ENCODE results near the gene MAPKAP1. TPM values are rescaled to one million over a fixed set of nuclear protein-coding genes. Genes with fewer than 3 reads are reported as not detected.

Gene MAPKAP1
- total and polyA plus RNA-seq, 9 of the 15 experiments (the other 6 are each of a cell fraction or from before 2014, with no cell fraction given), result 2.6 to 82.1 (median 61.1) TPM

DNA sequence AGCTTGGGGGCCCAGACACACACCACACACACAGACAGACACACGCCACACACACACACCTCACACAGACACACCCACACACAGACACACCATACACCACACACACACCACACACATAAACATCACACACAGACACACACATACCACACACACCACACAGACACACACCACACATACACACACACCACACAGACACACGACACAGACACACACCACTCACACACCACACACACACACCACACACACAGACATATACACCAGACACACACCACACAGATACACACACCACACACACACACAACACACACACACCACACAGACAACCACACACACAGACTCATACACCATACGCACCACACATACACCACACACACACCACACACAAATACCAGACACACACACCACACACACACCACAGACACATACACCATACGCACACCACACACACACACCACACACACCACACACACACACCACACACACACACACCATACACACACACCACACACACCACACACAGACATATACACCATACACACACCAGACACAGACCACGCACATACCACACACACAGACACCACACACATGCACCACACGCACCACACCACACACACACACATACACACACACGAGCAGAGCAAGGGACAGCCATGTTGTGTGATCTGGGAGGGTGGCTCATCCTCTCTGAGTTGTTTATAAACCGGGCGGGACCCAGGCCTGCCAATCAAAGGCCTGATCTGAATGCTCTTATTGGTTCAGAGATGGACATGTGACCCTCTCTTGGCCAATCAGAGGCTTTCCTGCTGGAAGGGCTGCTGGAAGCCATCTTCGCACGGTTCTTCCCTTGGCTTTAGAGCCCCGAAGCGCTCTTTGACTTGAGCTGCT is 297.1 kb downstream of the MAPKAP1 start (continued):
- no peak for TF ChIP-seq THRA (IDR thresholded peaks at IDR 0.05)
- TF ChIP-seq GATA2 (CRISPR knock-in tag; IDR thresholded peaks at IDR 0.05), result no peak; the same call in 1 of the 2 replicates
- peak; percentile 19; the same call in 1 of the 2 replicates for TF ChIP-seq NR2C1 (IDR thresholded peaks at IDR 0.05)
- TF ChIP-seq NR2C1 (tag; IDR thresholded peaks at IDR 0.05), result 0 out of 2 replicates have a peak, but pooled peaks have one; percentile 13
- no peak for TF ChIP-seq RFX1 (IDR thresholded peaks at IDR 0.05)
- TF ChIP-seq, protein P1, sequence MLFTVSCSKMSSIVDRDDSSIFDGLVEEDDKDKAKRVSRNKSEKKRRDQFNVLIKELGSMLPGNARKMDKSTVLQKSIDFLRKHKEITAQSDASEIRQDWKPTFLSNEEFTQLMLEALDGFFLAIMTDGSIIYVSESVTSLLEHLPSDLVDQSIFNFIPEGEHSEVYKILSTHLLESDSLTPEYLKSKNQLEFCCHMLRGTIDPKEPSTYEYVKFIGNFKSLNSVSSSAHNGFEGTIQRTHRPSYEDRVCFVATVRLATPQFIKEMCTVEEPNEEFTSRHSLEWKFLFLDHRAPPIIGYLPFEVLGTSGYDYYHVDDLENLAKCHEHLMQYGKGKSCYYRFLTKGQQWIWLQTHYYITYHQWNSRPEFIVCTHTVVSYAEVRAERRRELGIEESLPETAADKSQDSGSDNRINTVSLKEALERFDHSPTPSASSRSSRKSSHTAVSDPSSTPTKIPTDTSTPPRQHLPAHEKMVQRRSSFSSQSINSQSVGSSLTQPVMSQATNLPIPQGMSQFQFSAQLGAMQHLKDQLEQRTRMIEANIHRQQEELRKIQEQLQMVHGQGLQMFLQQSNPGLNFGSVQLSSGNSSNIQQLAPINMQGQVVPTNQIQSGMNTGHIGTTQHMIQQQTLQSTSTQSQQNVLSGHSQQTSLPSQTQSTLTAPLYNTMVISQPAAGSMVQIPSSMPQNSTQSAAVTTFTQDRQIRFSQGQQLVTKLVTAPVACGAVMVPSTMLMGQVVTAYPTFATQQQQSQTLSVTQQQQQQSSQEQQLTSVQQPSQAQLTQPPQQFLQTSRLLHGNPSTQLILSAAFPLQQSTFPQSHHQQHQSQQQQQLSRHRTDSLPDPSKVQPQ (CRISPR knock-in tag; IDR thresholded peaks at IDR 0.05; ENCODE audit: borderline replicate concordance), result no peak
- no peak for TF ChIP-seq RBM22 (IDR thresholded peaks at IDR 0.05; ENCODE audit: low read depth, low read length, poor library complexity, severe bottlenecking)
- TF ChIP-seq RAD51 (IDR thresholded peaks at IDR 0.05; ENCODE audit: borderline replicate concordance, low read depth), result peak; percentile 95
- TF ChIP-seq SP2 (IDR thresholded peaks at IDR 0.05; ENCODE audit: extremely low read depth, low read depth, low read length, poor library complexity, severe bottlenecking), result no peak
- no peak for TF ChIP-seq RFX7 (CRISPR knock-in tag; IDR thresholded peaks at IDR 0.05)
- TF ChIP-seq MTA3 (IDR thresholded peaks at IDR 0.05; ENCODE audit: borderline replicate concordance), result no peak
- no peak for TF ChIP-seq ZNF707 (CRISPR knock-in tag; conservative IDR thresholded peaks at IDR 0.05)
- peak; percentile 90 for TF ChIP-seq HLTF (IDR thresholded peaks at IDR 0.05)
- no peak for TF ChIP-seq ZNF512 (tag; IDR thresholded peaks at IDR 0.05)
- TF ChIP-seq SMARCA4 (IDR thresholded peaks at IDR 0.05), result no peak; the same call in none of the 2 replicates
- TF ChIP-seq POLR3G (IDR thresholded peaks at IDR 0.05; ENCODE audit: extremely low read depth, insufficient read length, insufficient replicate concordance), result no peak
- TF ChIP-seq ZNF197 (CRISPR knock-in tag; IDR thresholded peaks at IDR 0.05; ENCODE audit: low read depth), result no peak
- TF ChIP-seq ZNF3 (CRISPR knock-in tag; IDR thresholded peaks at IDR 0.05), result no peak
- no peak for TF ChIP-seq HDAC8 (tag; IDR thresholded peaks at IDR 0.05)
- no peak for TF ChIP-seq HMG20B (CRISPR knock-in tag; IDR thresholded peaks at IDR 0.05)

Data from K562 (cell line).